GM19193 (cell line): ENCODE results near the gene IFNAR1.

Experiments used
- POLR2A ChIP-seq: IDR thresholded peaks from 4 replicates; pipeline ENCODE4 v1.6.1; 2011; ENCODE audit not compliant: insufficient read depth, insufficient read length; ENCODE audit errors: extremely low read depth

IFNAR1 gene

GRCh38 chr21:33299181-33299752 is 25.5 kb upstream of the IFNAR1 start:
- peak; percentile 20 for TF ChIP-seq POLR2A

- no peak for TF ChIP-seq POLR2A
Observed at GRCh38 chr21:33300701-33301631, 23.8 kb upstream of the IFNAR1 start.

- no peak for TF ChIP-seq POLR2A
Observed at GRCh38 chr21:33301632-33302002, 23.2 kb upstream of the IFNAR1 start.

- no peak for TF ChIP-seq POLR2A
Observed at GRCh38 chr21:33302055-33302454, 22.7 kb upstream of the IFNAR1 start.

- no peak for TF ChIP-seq POLR2A
Observed at GRCh38 chr21:33302796-33303195, 22.0 kb upstream of the IFNAR1 start.

- no peak for TF ChIP-seq POLR2A
Observed at GRCh38 chr21:33305344-33305671, 19.5 kb upstream of the IFNAR1 start.

- no peak for TF ChIP-seq POLR2A
Observed at GRCh38 chr21:33305938-33306337, 18.8 kb upstream of the IFNAR1 start.

- TF ChIP-seq POLR2A: no peak
Observed at GRCh38 chr21:33308586-33309490, 15.9 kb upstream of the IFNAR1 start.

GRCh38 chr21:33309778-33310177 is 15.0 kb upstream of the IFNAR1 start:
- no peak for TF ChIP-seq POLR2A

GRCh38 chr21:33312121-33312520 is 12.6 kb upstream of the IFNAR1 start:
- no peak for TF ChIP-seq POLR2A

- TF ChIP-seq POLR2A: no peak
Observed at GRCh38 chr21:33313183-33313582, 11.6 kb upstream of the IFNAR1 start.

GRCh38 chr21:33313611-33314010 is 11.2 kb upstream of the IFNAR1 start:
- TF ChIP-seq POLR2A: no peak

GRCh38 chr21:33314111-33314510 is 10.7 kb upstream of the IFNAR1 start:
- no peak for TF ChIP-seq POLR2A

GRCh38 chr21:33315946-33316710 is 8.6 kb upstream of the IFNAR1 start:
- TF ChIP-seq POLR2A: no peak

GRCh38 chr21:33317145-33317544 is 7.6 kb upstream of the IFNAR1 start:
- TF ChIP-seq POLR2A: no peak

GRCh38 chr21:33317786-33318486 is 6.8 kb upstream of the IFNAR1 start:
- TF ChIP-seq POLR2A: no peak
